OCI-LY3 (cell line): Measurements from ENCODE around the gene S100A4.

Experiments used
- CTCF ChIP-seq: fragments of 200-600, 300-600 bp; sonication (generic); IDR thresholded peaks from 2 replicates; pipeline ENCODE4 v1.5.1; 2014; ENCODE audit warnings: antibody characterized with exemption, low read length, low read depth
- EZH2phosphoT487 ChIP-seq: fragments of 200-600 bp; shearing (Covaris generic); IDR thresholded peaks from 2 replicates; pipeline ENCODE4 v1.6.1; 2018; ENCODE audit warnings: antibody characterized with exemption, mixed run types, low read depth

- no peak for TF ChIP-seq CTCF
- TF ChIP-seq EZH2phosphoT487 = no peak
Observed at GRCh38 chr1:153547560-153548551, 2.2 kb upstream of the S100A4 start.
